K562 (cell line): ENCODE measurements around the gene TBL1XR1. TPM values are rescaled to one million over a fixed set of nuclear protein-coding genes. Genes with fewer than 3 reads are reported as not detected.

Experiments used
- ATAC-seq: fragments of 200-7000 bp; cut with Tn5 transposase; 3 replicates; pipeline ENCODE4 v1.9.1; 2020; ENCODE audit warnings: moderate library complexity
- BruUV-seq: library from RNA; stranded (reverse); fragments of 400-500 nt; replicated peaks from 2 replicates; lab custom pipeline; 2021; lab: Mats Ljungman, UMichigan
- CTCF ChIA-PET: fragments of 300-600 bp; formaldehyde crosslinking; extraction: SDS; loops from one replicate; lab custom pipeline; 2021; ENCODE audit warnings: low intra/inter-chr PET ratio; lab: Yijun Ruan, JAX
- POLR2A ChIA-PET: fragments of 300-600, 350-650 bp; sonication (Branson Sonifier 250); formaldehyde crosslinking; extraction: SDS; loops from one replicate; lab custom pipeline; 2021; ENCODE audit warnings: antibody characterized with exemption, inconsistent platforms; lab: Yijun Ruan, JAX
- DNase-seq, 4 experiments: peaks; one replicate each; pipeline versions ENCODE4 v3.0.0 to v3.0.0-alpha.2; 2011 to 2018; ENCODE audit warnings: low spot score in 3 of 4, mixed read lengths in 3 of 4; ENCODE audit errors: extremely low read depth in 1 of 4
- FAIRE-seq: peaks from 2 replicates; lab custom pipeline; 2011; peaks lifted over from hg19 to GRCh38; lab: Jason Lieb, UNC
- H2AFZ ChIP-seq: 2 replicates; pipeline ENCODE4 v1.6.0; 2011; ENCODE audit warnings: low read depth, low read length, control low read depth, inconsistent platforms
- H3K27ac ChIP-seq: fragments of 200-600 bp; 3 replicates; pipeline ENCODE4 v1.8.0; 2011; ENCODE audit warnings: low read depth, mild to moderate bottlenecking, control low read depth, inconsistent platforms, low read length, moderate library complexity, mixed read lengths; ENCODE audit errors: extremely low read depth
- H3K27me3 ChIP-seq, 2 experiments: fragments of 300-600 bp in 1 of 2; 2 replicates in 1 of 2; 3 replicates in 1 of 2; pipeline versions ENCODE4 v1.6.0 to v1.8.0; 2011; ENCODE audit warnings: inconsistent platforms in 2 of 2, low read length in 2 of 2, mild to moderate bottlenecking in 1 of 2, mixed read lengths in 1 of 2, moderate library complexity in 1 of 2; ENCODE audit not compliant: control insufficient read depth in 2 of 2, insufficient read depth in 2 of 2
- H3K36me3 ChIP-seq: fragments of 300-600 bp; 3 replicates; pipeline ENCODE4 v1.8.0; 2011; ENCODE audit warnings: mild to moderate bottlenecking, low read length, inconsistent platforms; ENCODE audit not compliant: control insufficient read depth, insufficient read depth
- H3K4me1 ChIP-seq, 2 experiments: fragments of 200-600 bp in 1 of 2; replicated peaks in 1 of 2; 2 replicates in 1 of 2; 3 replicates in 1 of 2; pipeline versions ENCODE4 v1.5.1 to v1.8.0; 2011; ENCODE audit warnings: inconsistent platforms in 2 of 2, low read length in 2 of 2, mild to moderate bottlenecking in 1 of 2, mixed read lengths in 1 of 2, moderate library complexity in 1 of 2; ENCODE audit not compliant: control insufficient read depth in 2 of 2, insufficient read depth in 2 of 2
- H3K4me2 ChIP-seq: 2 replicates; pipeline ENCODE4 v1.6.1; 2011; ENCODE audit warnings: low read length, control low read depth, inconsistent platforms, mixed read lengths; ENCODE audit not compliant: insufficient read depth
- H3K4me3 ChIP-seq: fragments of 200-600 bp; sonication (generic), shearing (Covaris generic); 2 replicates; pipeline ENCODE4 v1.5.1; 2016; ENCODE audit warnings: control low read depth, inconsistent platforms
- H3K79me2 ChIP-seq: fragments of 200-600 bp; 3 replicates; pipeline ENCODE4 v1.8.0; 2011; ENCODE audit warnings: low read length, inconsistent platforms; ENCODE audit not compliant: control insufficient read depth, insufficient read depth
- H3K9ac ChIP-seq, 2 experiments: 2 replicates each; pipeline versions ENCODE4 v1.6.0 to v1.6.1; 2011; ENCODE audit warnings: low read depth in 2 of 2, low read length in 2 of 2, control low read depth in 1 of 2, inconsistent platforms in 1 of 2, mild to moderate bottlenecking in 1 of 2, mixed read lengths in 1 of 2; ENCODE audit not compliant: insufficient read depth in 1 of 2
- H3K9me1 ChIP-seq: one replicate; pipeline ENCODE4 v1.6.0; 2011; ENCODE audit warnings: inconsistent platforms, mild to moderate bottlenecking, low read length, moderate library complexity; ENCODE audit not compliant: control insufficient read depth, insufficient read depth
- H3K9me3 ChIP-seq: replicated peaks from 2 replicates; pipeline ENCODE4 v1.5.1; 2011; ENCODE audit warnings: low read depth, low read length, inconsistent platforms; ENCODE audit not compliant: control insufficient read depth, insufficient read depth
- H4K20me1 ChIP-seq: replicated peaks from 2 replicates; pipeline ENCODE4 v1.6.1; 2011; ENCODE audit warnings: low read length, inconsistent platforms, mixed read lengths; ENCODE audit not compliant: control insufficient read depth, insufficient read depth
- ARID1B ChIP-seq: fragments of 450-650 bp; IDR thresholded peaks from 2 replicates; pipeline ENCODE4 v1.6.1; 2016; ENCODE audit warnings: antibody characterized with exemption, mild to moderate bottlenecking, inconsistent platforms
- BHLHE40 ChIP-seq: IDR thresholded peaks from 2 replicates; pipeline ENCODE4 v1.6.1; 2011; ENCODE audit warnings: low read length, improper control_type of control experiment
- C11orf30 ChIP-seq: fragments of 450-650 bp; IDR thresholded peaks from 2 replicates; pipeline ENCODE4 v1.6.1; 2016; ENCODE audit warnings: low read depth, mild to moderate bottlenecking
- CCNT2 ChIP-seq: IDR thresholded peaks from 2 replicates; pipeline ENCODE4 v1.6.1; 2011; ENCODE audit warnings: borderline replicate concordance, low read depth, mild to moderate bottlenecking, moderate library complexity, mixed read lengths, low read length; ENCODE audit not compliant: insufficient read length; ENCODE audit errors: extremely low read depth
- CREBBP ChIP-seq: IDR thresholded peaks from one replicate; pipeline ENCODE4 v1.6.1; 2012; ENCODE audit warnings: low read depth, mild to moderate bottlenecking, control low read depth, inconsistent platforms, low read length
- CREM ChIP-seq: IDR thresholded peaks from 2 replicates; pipeline ENCODE4 v1.6.1; 2014; ENCODE audit warnings: antibody characterized with exemption, low read depth
- EHMT2 ChIP-seq: fragments of 450-650 bp; IDR thresholded peaks from 2 replicates; pipeline ENCODE4 v1.6.1; 2018; ENCODE audit warnings: antibody characterized with exemption
- GTF2F1 ChIP-seq: IDR thresholded peaks from 2 replicates; pipeline ENCODE4 v1.6.1; 2011; ENCODE audit warnings: low read depth, low read length, improper control_type of control experiment
- MAFF ChIP-seq: IDR thresholded peaks from 2 replicates; pipeline ENCODE4 v1.6.1; 2012; ENCODE audit warnings: low read length, improper control_type of control experiment
- MAFG ChIP-seq: fragments of 450-650 bp; conservative IDR thresholded peaks from 2 replicates; pipeline ENCODE4 v1.6.1; 2016; ENCODE audit warnings: missing genetic modification characterization, missing compliant biosample characterization
- MAFK ChIP-seq: IDR thresholded peaks from 2 replicates; pipeline ENCODE4 v1.6.1; 2011; ENCODE audit warnings: low read length, improper control_type of control experiment
- NCOA4 ChIP-seq: fragments of 450-650 bp; IDR thresholded peaks from 2 replicates; pipeline ENCODE4 v1.6.1; 2018; ENCODE audit warnings: mild to moderate bottlenecking; ENCODE audit not compliant: partially characterized antibody
- PHF21A ChIP-seq: fragments of 450-650 bp; IDR thresholded peaks from 2 replicates; pipeline ENCODE4 v1.6.1; 2017; ENCODE audit warnings: low read depth, borderline replicate concordance
- PML ChIP-seq: IDR thresholded peaks from 2 replicates; pipeline ENCODE4 v1.6.1; 2012; ENCODE audit warnings: low read length, inconsistent platforms
- SMAD2 ChIP-seq: fragments of 150-350 bp; IDR thresholded peaks from 2 replicates; pipeline ENCODE4 v1.6.1; 2014; ENCODE audit warnings: low read depth, mild to moderate bottlenecking, low read length
- SMC3 ChIP-seq: conservative IDR thresholded peaks from 2 replicates; pipeline ENCODE4 v1.6.1; 2011; ENCODE audit warnings: low read depth, low read length, improper control_type of control experiment; ENCODE audit not compliant: insufficient read depth
- TAL1 ChIP-seq: fragments of 450-650 bp; IDR thresholded peaks from 2 replicates; pipeline ENCODE4 v1.6.1; 2016; ENCODE audit warnings: mild to moderate bottlenecking
- ZNF316 ChIP-seq: fragments of 450-650 bp; IDR thresholded peaks from 2 replicates; pipeline ENCODE4 v1.6.1; 2016
- ZNF766 ChIP-seq: fragments of 200-800 bp; sonication (Bioruptor generic); conservative IDR thresholded peaks from 2 replicates; pipeline ENCODE4 v1.6.1; 2016; ENCODE audit warnings: missing genetic modification characterization, missing compliant biosample characterization
- WGBS: fragments of 100-300 bp; shearing (Covaris generic); methylation state at CpG from one replicate; pipeline ENCODE4 v1.1.6; 2016; ENCODE audit warnings: low coverage, mixed read lengths; ENCODE audit not compliant: insufficient coverage; ENCODE audit errors: missing lambda C conversion rate; 5-methylcytosine and 5-hydroxymethylcytosine counted together
- in situ Hi-C: fragments of 300-500 bp; cut with MboI; formaldehyde crosslinking; loops from 4 replicates; pipeline ENCODE4 v1.15.0; 2018; ENCODE audit warnings: inconsistent platforms, mixed read lengths
- intact Hi-C: fragments of 100-400 bp; cut with micrococcal nuclease; formaldehyde crosslinking; loops from 2 replicates; pipeline ENCODE4 v1.14.2; 2022
- polyA plus RNA-seq, 8 experiments: library from polyadenylated mRNA; depleted of rRNA in 4 of 8; stranded (reverse) in 5 of 8; unstranded in 3 of 8; fragments of >200 nt; fragmentation: Nextera tagmentation in 2 of 8; fragmentation: Illumina TruSeq in 1 of 8; extraction: Ambion mirVana in 2 of 8; extraction: Trizol in 1 of 8; gene quantifications; 2 replicates each; pipeline versions ENCODE4 v1.2.1 to v1.2.3, GENCODE V29; 2011 to 2014; ENCODE audit warnings: inconsistent platforms in 1 of 8, missing spikeins in 1 of 8
- total RNA-seq, 7 experiments: library from RNA; depleted of rRNA in 6 of 7; stranded (reverse); fragments of >200 nt in 6 of 7; fragmentation: Illumina TruSeq in 2 of 7; extraction: Trizol in 2 of 7; gene quantifications; 2 replicates each; pipeline versions ENCODE4 v1.2.1 to v1.2.3, GENCODE V29; 2011 to 2021; ENCODE audit warnings: low replicate concordance in 1 of 7

The TBL1XR1 gene
- total and polyA plus RNA-seq, 9 of the 15 experiments (the other 6 are each of a cell fraction or from before 2014, with no cell fraction given): 19.6 to 171 (median 83.3) TPM

GRCh38 chr3:177209509-177209908 lies 12.2 kb upstream of the TBL1XR1 start:
- DNase-seq (no peak), FAIRE-seq (no peak), ATAC-seq (no peak)
- H2AFZ ChIP-seq: peak overlapping the region; percentile 25; the same call in 1 of the 2 replicates
- no peaks in the 10 kb centered on the region for H3K9me1 ChIP-seq
- no peaks in the 10 kb centered on the region for H3K79me2 ChIP-seq
- no peak overlapping the region for H3K4me2 ChIP-seq
- H3K36me3 ChIP-seq: no peaks in the 10 kb centered on the region
- WGBS: 53% methylated on average over 5 of the region's 5 CpGs
- ChIA-PET CTCF (no interaction called here), POLR2A (interaction anchor here (0.6 to 1.0 kb wide), 2 partner anchors 149 to 178 kb away, joined by 3 to 5 read pairs; no protein-coding TSS in a partner anchor)
- H3K27ac ChIP-seq: no peak overlapping the region
- no TSS peak for BruUV-seq
- H3K9ac ChIP-seq: no peak overlapping the region
- peak; percentile 83 for TF ChIP-seq ZNF316
- peak; percentile 74 for TF ChIP-seq C11orf30
- TF ChIP-seq EHMT2: no peak
- no peak for TF ChIP-seq BHLHE40
- TF ChIP-seq TAL1: peak; percentile 30; the same call in 1 of the 2 replicates
- TF ChIP-seq NCOA4: no peak
- peak; percentile 34; the same call in 1 of the 2 replicates for TF ChIP-seq MAFF
- TF ChIP-seq SMC3: no peak
- TF ChIP-seq ARID1B: 0 out of 2 replicates have a peak, but pooled peaks have one; percentile 26
- TF ChIP-seq MAFG (tag): peak; percentile 40
- no peak for TF ChIP-seq ZNF766 (CRISPR knock-in tag)
- no peak for TF ChIP-seq SMAD2
- no peak for TF ChIP-seq CCNT2
- TF ChIP-seq CREBBP: no peak
- TF ChIP-seq PML: no peak
- no peak for TF ChIP-seq CREM
- no peak for TF ChIP-seq PHF21A
- peak; percentile 49; the same call in 1 of the 2 replicates for TF ChIP-seq MAFK
- no peak for TF ChIP-seq GTF2F1
- H3K9me3 ChIP-seq: no peaks in the 10 kb centered on the region
- H4K20me1 ChIP-seq: no peaks in the 10 kb centered on the region
- in situ Hi-C loops: no loop called here
- no peaks in the 10 kb centered on the region for H3K27me3 ChIP-seq
- peaks cover 10% of the 10 kb centered on the region in 2 experiments; a peak in 3 of 5 replicates for H3K4me1 ChIP-seq
- no peak overlapping the region for H3K4me3 ChIP-seq
- intact Hi-C loops: no loop called here
